ENCODE results near the gene ST6GALNAC1.

GRCh38 chr17:76612465-76612864 is 31.1 kb downstream of the ST6GALNAC1 start:
- TF ChIP-seq POLR2A (IDR thresholded peaks at IDR 0.05), result no peak
- TF ChIP-seq CTCF (IDR thresholded peaks at IDR 0.05), result no peak
